HG03196 (cell line): ENCODE measurements around the gene PRELID3B.
A peak's percentile ranks its signal among the peaks of the same experiment; 100 is the strongest.

Experiments
- ATAC-seq: cut with Tn5 transposase; IDR thresholded peaks from one replicate; pipeline ENCODE4 v1.9.1; 2021; ENCODE audit not compliant: unreplicated experiment

PRELID3B gene

GRCh38 chr20:59042151-59042795 is at the start of gene PRELID3B:
TSS of gene PRELID3B (minus strand) at chr20:59042786. CDS start at chr20:59042730, 56 bp downstream.
- peak; percentile 33 for ATAC-seq

DNA sequence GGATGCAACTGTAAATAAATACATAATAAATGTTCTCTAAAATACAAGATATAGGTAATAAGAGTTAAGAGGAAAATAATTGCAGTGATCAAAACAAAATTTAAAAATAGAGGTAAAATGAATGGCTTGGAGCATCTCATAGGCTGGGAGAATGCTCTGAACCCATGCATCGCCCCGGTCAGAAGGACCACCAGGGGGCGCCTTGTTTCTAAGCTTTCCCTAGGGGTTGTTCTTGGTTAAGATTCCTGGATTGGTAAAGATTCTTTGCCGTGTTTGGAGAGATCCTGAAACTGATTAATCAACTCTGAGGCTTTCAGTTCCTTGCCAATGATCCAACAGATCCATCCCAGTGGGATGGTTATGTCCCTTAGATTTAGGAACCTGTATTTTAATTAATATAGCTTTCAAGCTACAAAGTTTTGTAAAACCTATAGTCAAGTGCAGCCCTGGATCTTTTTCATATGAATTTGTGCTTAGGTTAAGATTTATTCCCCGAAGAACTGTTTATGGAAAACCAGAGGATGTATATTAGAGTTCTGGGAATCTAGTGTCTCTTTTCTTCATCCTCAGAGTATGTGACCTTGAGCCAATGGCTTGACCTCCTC is 45.3 kb upstream of the PRELID3B start:
- ATAC-seq: peak; percentile 63

GRCh38 chr20:59086923-59087322 is 44.3 kb upstream of the PRELID3B start:
- ATAC-seq: no peak

DNA sequence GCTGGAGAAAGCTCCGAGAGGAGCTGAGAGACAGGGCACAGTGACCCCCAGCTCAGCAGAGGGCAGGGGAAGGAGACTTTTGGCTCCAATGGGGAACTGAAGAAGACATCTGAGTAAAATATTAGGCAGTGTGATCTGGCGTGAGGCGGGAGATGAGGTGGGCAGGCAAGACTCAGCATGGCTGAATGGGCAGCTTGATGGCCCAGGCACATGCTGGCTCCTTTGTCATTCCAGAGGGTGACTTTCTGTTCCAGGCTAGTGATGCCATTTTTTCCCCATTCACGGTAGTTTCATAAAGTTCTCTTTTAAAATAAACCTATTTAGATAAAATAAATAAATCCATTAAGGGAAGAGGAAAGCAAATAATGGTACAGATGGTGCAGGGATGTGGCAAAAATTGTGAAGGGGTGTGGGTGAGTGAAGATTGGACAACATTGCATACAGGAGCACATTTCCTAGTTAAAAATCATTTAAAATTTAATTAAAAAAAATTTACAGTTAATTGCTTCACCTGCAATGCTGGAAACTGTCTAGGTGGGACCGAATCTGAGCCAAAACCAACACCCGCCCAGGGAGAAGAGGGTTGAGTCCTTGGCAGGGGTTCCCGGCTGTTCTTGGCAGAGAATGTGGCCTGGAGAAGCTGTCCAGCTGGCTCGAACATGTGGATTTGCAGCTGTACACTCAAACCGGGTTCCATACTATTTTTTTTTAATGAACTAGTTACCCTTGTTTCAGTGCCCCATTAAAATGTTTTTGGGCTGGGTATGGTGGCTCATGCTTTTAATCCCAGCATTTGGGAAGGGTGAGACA is 41.7 kb upstream of the PRELID3B start:
- no peak for ATAC-seq

GRCh38 chr20:59082981-59083380 is 40.4 kb upstream of the PRELID3B start:
- no peak for ATAC-seq

DNA sequence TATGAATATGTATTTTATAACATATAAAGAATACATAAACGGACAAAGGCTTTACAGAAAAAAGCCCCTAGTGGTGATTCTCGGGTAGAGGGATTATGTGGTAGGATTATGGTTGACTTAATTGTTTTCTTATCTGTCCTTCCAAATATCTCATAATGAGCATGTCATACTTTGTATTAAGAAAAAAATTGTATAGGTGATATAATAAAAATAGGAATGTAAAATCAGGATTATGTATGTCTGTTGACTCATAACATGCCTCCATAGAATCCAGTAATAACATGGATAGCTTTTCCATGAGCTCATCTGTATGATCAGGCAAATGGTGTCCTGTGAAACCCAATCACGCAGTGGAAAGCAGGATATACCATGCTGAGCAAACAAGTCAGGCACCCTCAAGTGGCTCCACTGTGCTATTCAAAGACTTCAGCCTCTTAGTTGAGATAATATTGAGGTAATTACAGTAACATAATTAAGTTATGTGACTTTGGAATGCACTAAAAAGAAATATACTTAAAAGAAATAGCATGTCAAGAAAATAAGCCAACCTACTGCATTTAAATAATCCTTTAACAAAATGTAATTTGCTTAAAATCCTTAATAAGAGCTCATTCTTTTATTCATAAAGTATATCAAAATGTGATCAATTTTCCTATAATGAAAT is 39.6 kb upstream of the PRELID3B start:
- no peak for ATAC-seq

DNA sequence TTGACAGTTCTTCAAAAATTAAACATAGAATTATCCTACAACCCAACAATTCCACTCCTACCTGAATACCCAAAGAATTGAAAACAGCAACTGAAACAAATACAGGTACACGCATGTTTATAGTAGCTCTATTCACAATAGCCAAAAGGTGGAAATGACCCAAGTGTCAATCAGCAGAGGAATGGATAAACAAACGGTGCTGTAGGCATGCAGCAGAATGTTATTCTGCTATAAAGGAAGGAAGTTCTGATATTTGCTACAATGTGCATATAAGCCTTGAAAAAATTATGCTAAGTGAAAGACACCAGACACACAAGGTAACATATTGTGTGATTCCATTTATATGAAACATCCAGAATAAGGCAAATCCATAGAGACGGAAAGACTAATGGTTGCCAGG is 38.5 kb upstream of the PRELID3B start:
- ATAC-seq: no peak

GRCh38 chr20:59078231-59078630 is 35.6 kb upstream of the PRELID3B start:
- no peak for ATAC-seq

- ATAC-seq: no peak
Observed at GRCh38 chr20:59077705-59078104, 35.1 kb upstream of the PRELID3B start.

DNA sequence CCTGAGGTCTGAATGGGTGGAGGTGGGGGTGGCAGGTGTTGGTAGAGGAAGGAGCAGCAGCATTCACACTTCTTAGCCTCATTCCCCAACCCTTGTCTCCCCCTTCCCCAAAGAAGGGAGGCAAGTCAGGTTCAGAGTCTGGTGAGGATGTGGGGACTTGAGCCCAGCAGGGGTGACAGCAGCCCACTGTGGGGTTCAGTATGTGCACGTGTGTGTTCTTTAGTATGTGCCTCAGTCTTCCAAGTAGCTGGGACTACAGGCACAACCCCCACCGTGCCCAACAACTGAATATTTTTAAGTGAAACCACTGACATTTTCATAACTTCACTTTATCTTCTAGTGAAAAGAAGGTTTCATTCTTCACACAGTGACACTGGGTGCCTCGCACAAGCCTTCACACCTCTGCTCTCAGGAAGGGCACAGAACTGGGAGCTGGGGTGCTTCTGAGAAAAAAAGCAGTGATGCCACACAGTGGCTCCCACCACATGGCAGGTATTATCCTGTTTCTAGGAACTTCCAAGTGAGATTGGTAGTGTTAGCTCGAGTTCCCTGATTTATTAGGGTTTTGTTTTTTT is 33.4 kb upstream of the PRELID3B start:
- ATAC-seq: no peak

DNA sequence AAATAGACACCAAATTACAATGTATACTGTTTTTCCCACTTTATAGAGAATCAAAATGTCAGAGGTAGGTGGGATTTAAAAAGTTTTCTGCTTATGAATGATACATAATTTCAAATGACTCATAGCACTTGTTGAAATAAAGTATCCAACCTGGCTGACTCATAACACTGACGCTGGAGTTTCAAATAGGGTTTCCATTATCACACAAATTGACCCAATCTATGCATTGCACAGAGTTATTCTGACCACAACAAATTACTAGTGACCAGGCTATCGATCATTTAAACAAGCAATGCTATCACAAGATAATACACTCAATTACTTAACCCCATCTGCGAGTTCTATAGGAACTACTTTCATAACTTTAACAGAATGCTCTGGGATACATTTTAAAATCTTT is 31.9 kb upstream of the PRELID3B start:
- no peak for ATAC-seq

DNA sequence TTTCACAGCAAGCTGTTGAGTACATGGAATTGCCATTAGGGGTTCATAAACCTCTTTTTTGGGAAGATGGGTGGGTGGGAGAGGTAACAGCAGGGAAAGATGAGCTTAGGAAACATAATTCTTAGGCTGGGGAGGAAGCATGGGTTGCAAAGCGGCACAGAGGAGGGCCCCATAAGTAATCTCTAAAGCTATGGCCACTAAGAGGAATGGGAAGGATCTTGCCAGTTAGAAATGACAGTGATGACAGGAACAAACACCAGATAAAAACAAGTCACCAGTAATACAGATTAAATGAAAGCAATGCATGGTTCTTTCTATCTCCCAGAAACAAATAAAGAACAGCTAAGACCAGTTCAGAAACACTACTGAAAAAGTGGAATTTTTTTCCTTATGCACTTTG is 31.0 kb upstream of the PRELID3B start:
- no peak for ATAC-seq

GRCh38 chr20:59071216-59071615 is 28.6 kb upstream of the PRELID3B start:
- no peak for ATAC-seq

- ATAC-seq: no peak
Observed at GRCh38 chr20:59069026-59069425, 26.4 kb upstream of the PRELID3B start.

DNA sequence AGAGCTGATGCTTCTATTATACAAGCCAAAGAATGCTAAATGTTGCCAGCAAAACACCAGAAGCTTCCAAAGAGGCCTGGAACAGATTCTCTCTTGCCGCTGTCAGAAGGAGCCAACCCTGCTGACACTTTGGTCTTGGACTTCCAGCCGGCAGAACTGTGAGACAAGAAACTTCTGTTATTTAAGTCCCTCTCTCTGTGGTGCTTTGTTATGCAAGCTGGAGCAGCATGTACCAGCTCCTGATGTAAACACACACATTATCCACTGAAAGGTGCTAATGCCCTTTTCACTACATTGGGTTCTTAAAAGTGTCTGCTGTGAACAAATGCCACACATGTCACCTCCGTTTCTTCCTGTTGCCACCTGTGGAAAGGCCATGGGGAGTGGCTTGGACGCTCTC is 25.9 kb upstream of the PRELID3B start:
- ATAC-seq: no peak

GRCh38 chr20:59064214-59064722 is 21.7 kb upstream of the PRELID3B start:
- no peak for ATAC-seq

- no peak for ATAC-seq
Observed at GRCh38 chr20:59063358-59064213, 21.0 kb upstream of the PRELID3B start.

DNA sequence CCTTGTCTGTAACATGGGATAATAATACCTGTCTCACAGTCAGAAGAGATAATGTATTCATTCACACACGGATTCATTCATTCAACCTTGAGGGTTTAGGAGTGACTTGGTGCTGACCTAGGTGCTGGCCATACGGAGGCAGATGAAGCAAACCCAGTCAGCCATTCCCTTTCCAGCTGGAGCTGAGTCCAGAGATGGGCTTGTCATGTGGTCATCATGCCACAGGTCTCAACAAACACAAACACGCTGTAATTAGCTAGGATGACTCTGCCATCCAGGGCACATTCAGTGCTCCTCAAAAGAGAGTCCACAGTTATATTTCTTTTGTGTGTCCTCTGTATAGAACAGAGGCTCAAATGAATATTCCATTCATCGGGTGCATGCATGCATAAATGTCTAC is 19.5 kb upstream of the PRELID3B start:
- ATAC-seq: no peak

- ATAC-seq: no peak
Observed at GRCh38 chr20:59055302-59055701, 12.7 kb upstream of the PRELID3B start.

DNA sequence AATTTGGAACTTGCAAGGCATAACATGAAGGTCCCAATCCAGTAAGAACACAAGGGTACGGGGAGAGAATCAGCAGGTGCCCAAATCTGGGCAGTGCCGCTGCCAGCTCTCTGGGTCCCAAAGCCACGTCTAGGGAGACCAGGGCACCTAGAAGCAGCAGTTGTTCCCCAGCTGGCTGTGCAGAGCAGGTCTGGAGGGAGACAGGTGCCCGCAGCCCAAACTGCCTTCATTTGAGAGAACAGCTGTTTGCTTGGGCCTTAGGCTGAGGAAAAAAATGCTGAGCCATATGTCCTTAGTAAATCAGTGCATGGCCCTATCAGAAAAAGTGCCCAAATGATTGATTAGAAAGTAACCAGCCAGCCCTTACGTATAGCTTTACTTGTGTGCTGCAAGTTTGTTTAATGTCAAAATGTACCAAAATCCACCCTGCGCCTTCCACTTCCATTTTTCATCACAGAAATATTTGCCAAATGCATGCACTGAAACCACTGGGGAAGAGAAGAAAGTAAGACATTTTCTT is 9.1 kb upstream of the PRELID3B start:
- no peak for ATAC-seq
